Activated T-helper 1 cell treated with anti-CD3 and anti-CD28 coated beads, Interleukin-12 subunit alpha, Interleukin-12 subunit beta, Interleukin-2, Interleukin-4 antibody, amounts not matched to agents 30 ng/mL and 10 ng/mL and 1 ng/mL, durations not matched to agents 14 hours and 24 hours and 36 hours (primary cell): ENCODE measurements around the gene LPIN1. TPM values are rescaled to one million over a fixed set of nuclear protein-coding genes. Genes with fewer than 3 reads are reported as not detected.

Experiments
- DNase-seq: peaks from one replicate; pipeline ENCODE4 v3.0.0; 2021; ENCODE audit warnings: low spot score
- H3K27ac Mint-ChIP-seq: one replicate; pipeline ENCODE4 v1.8.0; 2021; ENCODE audit warnings: mild to moderate bottlenecking, mixed read lengths
- H3K27me3 Mint-ChIP-seq: one replicate; pipeline ENCODE4 v1.8.0; 2022; ENCODE audit warnings: mild to moderate bottlenecking, moderate library complexity, mixed read lengths; ENCODE audit not compliant: insufficient read depth
- H3K36me3 Mint-ChIP-seq: one replicate; pipeline ENCODE4 v1.8.0; 2021; ENCODE audit warnings: low read depth, mixed read lengths
- H3K4me1 Mint-ChIP-seq: one replicate; pipeline ENCODE4 v1.8.0; 2021; ENCODE audit warnings: low read depth, mixed read lengths
- H3K4me3 Mint-ChIP-seq: one replicate; pipeline ENCODE4 v1.8.0; 2021; ENCODE audit warnings: mild to moderate bottlenecking, moderate library complexity, mixed read lengths
- H3K9me3 Mint-ChIP-seq: one replicate; pipeline ENCODE4 v1.8.0; 2021; ENCODE audit warnings: mixed read lengths
- intact Hi-C: fragments of 100-400 bp; cut with micrococcal nuclease; formaldehyde crosslinking; loops from one replicate; pipeline ENCODE4 v1.15.1; 2024
- total RNA-seq: library from RNA; stranded (reverse); gene quantifications from 2 replicates; pipeline ENCODE4 v1.2.3, GENCODE V29; 2022

Gene LPIN1
- total RNA-seq, 1 donor from 2014 or later: 49.5 TPM

DNA sequence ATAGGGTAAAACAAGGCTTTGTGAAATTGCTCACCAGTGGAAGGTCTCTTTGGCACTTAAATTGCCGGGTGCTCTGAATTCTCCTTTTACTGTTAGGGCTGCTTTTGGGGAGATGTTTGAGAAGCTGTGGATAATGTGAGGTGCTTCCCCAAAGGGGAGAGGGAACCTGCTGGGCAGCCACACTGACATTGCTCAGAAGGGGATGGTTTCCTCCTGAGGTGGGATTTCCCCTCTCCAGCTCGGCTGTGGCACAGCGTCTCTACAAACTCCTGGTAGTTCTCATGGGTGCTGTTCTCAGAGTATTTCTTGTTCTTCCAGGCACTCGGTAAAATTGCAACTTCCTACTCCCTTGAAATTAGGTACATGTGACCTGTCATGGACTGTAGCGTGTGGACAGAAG is 124.2 kb downstream of the LPIN1 start:
- Mint-ChIP-seq H3K4me3 (no peak overlapping the region), H3K4me1 (no peaks in the 10 kb centered on the region), H3K27me3 (peaks cover 22% of the 10 kb centered on the region), H3K27ac (no peak overlapping the region), H3K9me3 (no peaks in the 10 kb centered on the region), H3K36me3 (no peaks in the 10 kb centered on the region)
- intact Hi-C loops: no loop called here
- no peak for DNase-seq

DNA sequence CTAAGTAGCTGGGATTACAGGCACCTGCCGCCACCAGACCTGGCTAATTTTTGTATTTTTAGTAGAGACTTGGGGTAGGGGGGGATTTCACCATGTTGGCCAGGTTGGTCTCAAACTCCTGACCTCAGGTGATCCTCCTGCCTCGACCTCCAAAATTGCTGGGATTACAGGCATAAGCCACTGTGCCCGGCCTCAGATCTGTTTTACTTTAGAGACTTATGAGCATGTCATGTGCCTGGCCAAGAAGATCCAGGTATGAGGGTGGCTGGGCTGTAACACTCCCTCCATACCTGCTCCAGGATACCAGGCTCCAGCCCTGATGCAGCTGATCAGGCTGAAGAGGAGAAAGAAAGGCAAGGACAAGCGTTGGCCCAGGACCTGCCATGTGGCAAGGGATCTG is 125.0 kb downstream of the LPIN1 start:
- no peak overlapping the region for H3K4me3 Mint-ChIP-seq
- H3K27me3 Mint-ChIP-seq: peaks cover 22% of the 10 kb centered on the region
- H3K36me3 Mint-ChIP-seq: no peaks in the 10 kb centered on the region
- DNase-seq: no peak
- no peaks in the 10 kb centered on the region for H3K9me3 Mint-ChIP-seq
- no peak overlapping the region for H3K27ac Mint-ChIP-seq
- intact Hi-C loops: no loop called here
- no peaks in the 10 kb centered on the region for H3K4me1 Mint-ChIP-seq

DNA sequence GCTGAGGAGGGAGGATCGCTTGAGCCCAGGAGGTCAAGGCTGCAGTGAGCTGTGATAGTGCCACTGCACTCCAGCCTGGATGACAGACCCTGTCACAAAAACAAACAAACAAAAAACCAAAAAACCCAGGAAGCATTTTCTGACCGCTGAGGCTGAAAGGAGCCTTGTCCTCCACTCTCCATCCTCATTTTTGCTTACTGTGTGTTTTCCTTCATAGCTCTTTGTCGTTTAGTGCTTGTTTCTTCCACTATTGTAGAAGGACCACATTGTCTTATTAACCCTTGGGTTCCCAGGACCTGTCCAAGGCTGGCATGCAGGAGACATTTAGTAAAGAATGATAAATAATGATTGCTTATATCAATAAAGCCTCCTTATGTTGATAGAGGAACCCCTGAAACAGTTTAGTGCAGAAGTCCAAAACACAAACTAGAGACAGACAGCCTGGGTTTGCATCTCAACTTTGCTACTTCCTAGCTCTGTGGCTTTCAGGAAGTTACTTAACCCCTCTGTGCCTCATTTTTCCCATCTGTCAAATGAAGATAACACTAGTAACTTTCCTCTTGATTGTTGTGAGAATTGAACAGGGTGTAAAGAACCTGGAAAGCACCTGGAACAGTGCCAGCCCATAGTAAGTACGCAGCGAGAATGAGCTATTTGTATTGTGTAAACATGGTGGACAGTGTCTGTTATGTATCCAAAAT is 126.0 kb downstream of the LPIN1 start:
- H3K27me3 Mint-ChIP-seq: peaks cover 25% of the 10 kb centered on the region
- no peak overlapping the region for H3K4me3 Mint-ChIP-seq
- intact Hi-C loops: no loop called here
- no peaks in the 10 kb centered on the region for H3K4me1 Mint-ChIP-seq
- no peaks in the 10 kb centered on the region for H3K36me3 Mint-ChIP-seq
- H3K27ac Mint-ChIP-seq: no peak overlapping the region
- no peaks in the 10 kb centered on the region for H3K9me3 Mint-ChIP-seq
- no peak for DNase-seq

DNA sequence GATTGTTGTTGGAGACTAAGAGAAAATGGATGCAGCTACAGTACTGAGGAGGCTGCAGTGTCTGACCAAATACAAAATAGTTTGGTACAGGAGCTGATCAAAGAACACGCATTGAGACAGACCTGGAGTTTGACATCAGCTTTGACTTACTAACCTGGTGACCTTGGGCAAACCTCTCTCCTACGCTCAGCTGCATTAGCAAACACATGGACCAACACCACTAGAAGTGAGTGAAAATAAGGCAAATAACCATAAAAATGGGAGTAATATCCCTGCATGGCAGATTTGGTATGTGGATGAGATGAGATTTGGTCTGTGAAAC is 126.5 kb downstream of the LPIN1 start:
- H3K4me3 Mint-ChIP-seq: no peak overlapping the region

GRCh38 chr2:11873356-11874154 is 127.1 kb downstream of the LPIN1 start:
- H3K4me3 Mint-ChIP-seq: no peak overlapping the region
- H3K9me3 Mint-ChIP-seq: no peaks in the 10 kb centered on the region
- H3K36me3 Mint-ChIP-seq: no peaks in the 10 kb centered on the region
- no peaks in the 10 kb centered on the region for H3K4me1 Mint-ChIP-seq
- H3K27me3 Mint-ChIP-seq: peaks cover 23% of the 10 kb centered on the region
- DNase-seq: no peak
- intact Hi-C loops: no loop called here
- H3K27ac Mint-ChIP-seq: no peak overlapping the region

More for the DNA sequence above, 126.5 kb downstream of the LPIN1 start:
- no peaks in the 10 kb centered on the region for H3K36me3 Mint-ChIP-seq
- H3K27ac Mint-ChIP-seq: no peak overlapping the region
- intact Hi-C loops: no loop called here
- DNase-seq: no peak
- peaks cover 25% of the 10 kb centered on the region for H3K27me3 Mint-ChIP-seq
- no peaks in the 10 kb centered on the region for H3K4me1 Mint-ChIP-seq
- H3K9me3 Mint-ChIP-seq: no peaks in the 10 kb centered on the region

GRCh38 chr2:11874861-11875260 is 128.4 kb downstream of the LPIN1 start:
- no peak for DNase-seq
- Mint-ChIP-seq H3K36me3 (no peaks in the 10 kb centered on the region), H3K27me3 (peaks cover 23% of the 10 kb centered on the region), H3K27ac (no peak overlapping the region), H3K9me3 (no peaks in the 10 kb centered on the region), H3K4me3 (no peak overlapping the region), H3K4me1 (no peaks in the 10 kb centered on the region)
- intact Hi-C loops: no loop called here

DNA sequence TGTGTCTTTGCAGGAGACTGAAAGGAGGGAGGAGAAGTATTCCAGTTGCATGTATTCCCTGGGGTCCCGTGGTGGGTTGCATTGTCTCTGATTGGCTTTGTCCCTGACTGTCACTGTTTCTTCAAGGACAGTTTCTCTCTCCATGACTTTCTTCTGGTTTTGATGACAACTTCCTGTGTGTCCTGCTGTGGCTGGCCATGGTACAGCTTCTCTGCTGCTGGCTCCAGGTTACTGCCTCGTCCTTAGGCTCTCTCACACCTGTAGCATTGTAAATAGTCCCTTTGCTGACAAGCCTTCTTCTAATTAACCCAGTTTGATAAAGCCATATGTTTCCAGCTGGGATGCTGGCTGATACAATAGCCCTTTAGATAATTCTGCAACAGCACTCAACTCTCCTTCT is 129.0 kb downstream of the LPIN1 start:
- H3K27me3 Mint-ChIP-seq: peaks cover 18% of the 10 kb centered on the region
- intact Hi-C loops: no loop called here
- no peak overlapping the region for H3K4me3 Mint-ChIP-seq
- no peak for DNase-seq
- H3K4me1 Mint-ChIP-seq: no peaks in the 10 kb centered on the region
- no peak overlapping the region for H3K27ac Mint-ChIP-seq
- H3K9me3 Mint-ChIP-seq: no peaks in the 10 kb centered on the region
- no peaks in the 10 kb centered on the region for H3K36me3 Mint-ChIP-seq

DNA sequence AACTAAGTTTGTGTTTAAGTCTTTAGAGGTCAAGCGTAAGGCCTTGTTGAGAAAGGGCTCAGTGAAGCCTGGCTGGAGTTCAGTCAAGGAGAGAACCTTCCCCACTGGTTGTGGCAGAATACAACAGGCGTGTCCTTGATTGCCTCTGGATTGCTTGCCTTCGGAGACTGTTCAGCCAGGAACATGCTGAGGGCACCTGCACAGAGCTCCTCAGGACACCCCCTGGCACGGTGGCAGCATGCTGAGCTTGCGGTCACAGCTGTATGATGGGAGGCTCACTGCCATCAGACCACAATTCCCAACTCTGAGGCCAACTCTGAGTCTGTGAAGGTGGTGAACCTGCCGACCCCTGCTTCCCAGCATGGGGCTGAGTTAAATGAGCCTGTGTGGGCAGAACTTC is 130.0 kb downstream of the LPIN1 start:
- H3K27ac Mint-ChIP-seq: no peak overlapping the region
- no peaks in the 10 kb centered on the region for H3K9me3 Mint-ChIP-seq
- H3K4me3 Mint-ChIP-seq: no peak overlapping the region
- H3K36me3 Mint-ChIP-seq: no peaks in the 10 kb centered on the region
- intact Hi-C loops: no loop called here
- DNase-seq: no peak
- H3K27me3 Mint-ChIP-seq: peaks cover 15% of the 10 kb centered on the region
- H3K4me1 Mint-ChIP-seq: no peaks in the 10 kb centered on the region

GRCh38 chr2:11876889-11877288 is 130.5 kb downstream of the LPIN1 start:
- H3K27ac Mint-ChIP-seq: no peak overlapping the region
- peaks cover 15% of the 10 kb centered on the region for H3K27me3 Mint-ChIP-seq
- no peak overlapping the region for H3K4me3 Mint-ChIP-seq
- no peaks in the 10 kb centered on the region for H3K4me1 Mint-ChIP-seq
- H3K9me3 Mint-ChIP-seq: no peaks in the 10 kb centered on the region
- H3K36me3 Mint-ChIP-seq: no peaks in the 10 kb centered on the region
- intact Hi-C loops: no loop called here
- no peak for DNase-seq

Other genes with a start within 250 kb of the LPIN1 start
- 0.10 and 0.41 TPM in 2 replicates for gene GREB1, start 212.6 kb upstream of the LPIN1 start, total RNA-seq
- gene NTSR2, start 76.4 kb upstream of the LPIN1 start, total RNA-seq: not detected in 2 replicates